ENCODE measurements around the gene OPN4. TPM values are rescaled to one million over a fixed set of nuclear protein-coding genes. Genes with fewer than 3 reads are reported as not detected.

The OPN4 gene, protein sequence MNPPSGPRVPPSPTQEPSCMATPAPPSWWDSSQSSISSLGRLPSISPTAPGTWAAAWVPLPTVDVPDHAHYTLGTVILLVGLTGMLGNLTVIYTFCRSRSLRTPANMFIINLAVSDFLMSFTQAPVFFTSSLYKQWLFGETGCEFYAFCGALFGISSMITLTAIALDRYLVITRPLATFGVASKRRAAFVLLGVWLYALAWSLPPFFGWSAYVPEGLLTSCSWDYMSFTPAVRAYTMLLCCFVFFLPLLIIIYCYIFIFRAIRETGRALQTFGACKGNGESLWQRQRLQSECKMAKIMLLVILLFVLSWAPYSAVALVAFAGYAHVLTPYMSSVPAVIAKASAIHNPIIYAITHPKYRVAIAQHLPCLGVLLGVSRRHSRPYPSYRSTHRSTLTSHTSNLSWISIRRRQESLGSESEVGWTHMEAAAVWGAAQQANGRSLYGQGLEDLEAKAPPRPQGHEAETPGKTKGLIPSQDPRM
- under 1 TPM; 0.19 to 0.31 TPM for total RNA-seq

DNA sequence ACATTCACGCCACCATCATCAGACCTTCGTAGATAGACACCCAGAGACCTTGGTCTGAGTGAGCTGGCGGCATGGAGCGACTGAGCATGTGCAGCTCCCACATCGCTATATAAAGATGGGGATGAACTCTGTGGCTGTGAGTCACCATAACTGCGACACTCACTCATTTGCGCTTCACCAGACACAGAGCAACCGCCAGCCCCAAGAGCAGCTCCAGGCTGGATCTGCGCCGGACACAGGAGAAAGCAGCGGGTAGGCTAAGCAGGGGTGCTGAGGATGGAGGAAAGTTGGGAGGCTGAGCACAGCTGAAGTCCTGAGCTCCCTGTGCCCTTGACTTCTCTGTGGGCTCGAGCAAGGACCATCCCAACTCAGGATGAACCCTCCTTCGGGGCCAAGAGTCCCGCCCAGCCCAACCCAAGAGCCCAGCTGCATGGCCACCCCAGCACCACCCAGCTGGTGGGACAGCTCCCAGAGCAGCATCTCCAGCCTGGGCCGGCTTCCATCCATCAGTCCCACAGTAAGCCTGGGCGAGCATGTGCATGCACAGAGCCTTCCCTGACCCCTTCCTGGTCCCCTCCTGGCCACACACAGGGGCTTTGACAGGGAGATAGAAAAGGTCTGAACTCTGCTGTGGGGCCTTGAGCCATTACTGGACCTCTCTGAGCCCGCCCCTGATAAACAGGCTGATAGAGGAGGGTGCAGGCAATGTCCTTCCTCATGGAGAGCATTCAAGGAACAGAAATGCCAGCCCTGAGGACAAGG lies at the start of gene OPN4:
Gene OPN4, plus strand, starts transcription at position 137 of the 762 bp plus-strand sequence. Its CDS starts 237 bp downstream, at position 374.
- no peaks in the 10 kb centered on the region for H3K9me3 ChIP-seq
- no peak within 1 kb of the TSS for H3K27ac ChIP-seq
- H3K4me1 ChIP-seq = peaks cover 0 to 49% of the 10 kb centered on the region in 2 donors
- TF ChIP-seq CTCF (IDR thresholded peaks at IDR 0.05) = no peak
- no peaks in the 10 kb centered on the region for H3K27me3 ChIP-seq
- no peaks in the 10 kb centered on the region for H3K36me3 ChIP-seq
- no peak within 1 kb of the TSS for H3K4me3 ChIP-seq
- no peak for DNase-seq (ENCODE audit: low spot score)

DNA sequence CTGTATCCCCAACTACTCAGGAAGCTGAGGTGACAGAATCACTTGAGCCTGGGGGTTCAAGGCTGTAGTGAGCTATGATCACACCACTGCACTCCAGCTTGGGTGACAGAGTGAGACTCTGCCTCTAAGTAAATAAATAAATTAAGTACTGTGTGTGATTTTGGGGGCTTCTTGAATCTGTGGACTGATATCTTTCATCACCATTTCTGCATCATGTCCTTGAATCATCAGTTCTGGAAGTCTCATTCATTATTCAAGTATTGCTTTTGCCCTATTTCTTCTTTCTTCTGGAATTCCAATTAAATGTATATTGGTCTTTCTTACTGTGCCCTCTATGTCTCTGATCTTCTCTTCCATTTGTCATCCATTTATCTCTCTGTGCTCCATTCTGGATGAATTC lies 46.7 kb upstream of the OPN4 start:
- Histone ChIP-seq H3K27me3 (no peaks in the 10 kb centered on the region), H3K4me3 (no peak overlapping the region), H3K9me3 (peaks cover 0 to 6% of the 10 kb centered on the region in 2 donors), H3K36me3 (no peaks in the 10 kb centered on the region), H3K27ac (no peak overlapping the region), H3K4me1 (no peaks in the 10 kb centered on the region)
- DNase-seq (ENCODE audit: low spot score) = no peak
- no peak for TF ChIP-seq CTCF (IDR thresholded peaks at IDR 0.05)

- H3K9me3 ChIP-seq = peaks cover 0 to 6% of the 10 kb centered on the region in 2 donors
- H3K27me3 ChIP-seq = no peaks in the 10 kb centered on the region
- no peaks in the 10 kb centered on the region for H3K36me3 ChIP-seq
- H3K27ac ChIP-seq = no peak overlapping the region
- DNase-seq (ENCODE audit: low spot score) = no peak
- no peak for TF ChIP-seq CTCF (IDR thresholded peaks at IDR 0.05)
- no peaks in the 10 kb centered on the region for H3K4me1 ChIP-seq
- H3K4me3 ChIP-seq = no peak overlapping the region
These were observed 44.4 kb upstream of the OPN4 start for GRCh38 chr10:86609920-86610319.

DNA sequence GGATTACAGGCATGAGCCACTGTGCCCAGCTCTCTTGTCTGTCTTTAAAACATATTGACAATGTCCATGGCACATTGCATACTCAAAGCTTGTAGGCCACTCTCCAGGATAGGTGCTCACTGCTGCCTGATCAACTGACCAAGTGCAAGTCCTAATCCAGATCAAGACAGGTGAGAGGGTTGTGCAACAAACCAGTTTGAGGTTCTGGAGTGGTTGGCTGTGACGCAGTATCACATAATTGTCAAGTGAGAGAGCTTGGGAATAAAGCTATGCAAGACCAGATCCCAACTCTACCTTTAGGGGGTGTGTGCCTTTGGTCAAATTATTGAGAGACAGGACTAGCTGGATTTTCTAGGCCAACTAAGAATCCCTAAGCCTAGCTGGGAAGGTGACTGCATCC lies 43.0 kb upstream of the OPN4 start:
- no peak overlapping the region for H3K27ac ChIP-seq
- no peak overlapping the region for H3K4me3 ChIP-seq

DNA sequence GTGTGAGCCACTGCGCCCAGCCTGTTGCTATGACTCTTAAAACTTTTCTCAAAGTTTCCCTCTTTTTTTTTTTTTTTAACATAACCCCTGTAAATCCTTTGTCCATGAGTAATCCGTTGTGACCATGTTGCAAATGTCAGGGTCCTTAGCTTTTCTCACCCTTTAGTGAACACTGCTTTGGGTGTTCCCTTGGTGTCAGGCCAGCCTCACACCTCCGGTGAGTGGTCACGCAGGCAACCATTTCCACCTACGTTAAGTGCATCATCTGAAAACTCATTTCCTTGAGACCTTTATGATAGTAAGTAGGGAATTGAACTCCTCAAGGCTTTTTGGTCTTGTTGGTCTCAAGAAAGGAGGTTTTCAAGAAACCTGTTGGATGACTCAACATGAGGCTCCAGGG lies 41.3 kb upstream of the OPN4 start:
- no peak for DNase-seq (ENCODE audit: low spot score)
- Histone ChIP-seq H3K9me3 (no peaks in the 10 kb centered on the region), H3K4me1 (no peaks in the 10 kb centered on the region), H3K36me3 (no peaks in the 10 kb centered on the region), H3K27ac (no peak overlapping the region), H3K4me3 (no peak overlapping the region), H3K27me3 (no peaks in the 10 kb centered on the region)
- no peak for TF ChIP-seq CTCF (IDR thresholded peaks at IDR 0.05)

More for the DNA sequence above, 43.0 kb upstream of the OPN4 start:
- TF ChIP-seq CTCF (IDR thresholded peaks at IDR 0.05) = no peak
- Histone ChIP-seq H3K36me3 (no peaks in the 10 kb centered on the region), H3K27me3 (no peaks in the 10 kb centered on the region), H3K4me1 (no peaks in the 10 kb centered on the region), H3K9me3 (no peaks in the 10 kb centered on the region)
- DNase-seq (ENCODE audit: low spot score) = no peak

All from right atrium auricular region (tissue), 2 donors.